Stimulated activated CD4-positive, alpha-beta T cell treated with anti-CD3 and anti-CD28 coated beads, Interleukin-1b, Interleukin-23, amount 100 ng/mL, for 4 hours (primary cell): ENCODE data around the gene CDH13.

Experiments
- DNase-seq, 2 donors: peaks; one replicate each; pipeline ENCODE4 v3.0.0-alpha.2; 2020; ENCODE audit warnings: low read depth in 2 of 2

The CDH13 gene

DNA sequence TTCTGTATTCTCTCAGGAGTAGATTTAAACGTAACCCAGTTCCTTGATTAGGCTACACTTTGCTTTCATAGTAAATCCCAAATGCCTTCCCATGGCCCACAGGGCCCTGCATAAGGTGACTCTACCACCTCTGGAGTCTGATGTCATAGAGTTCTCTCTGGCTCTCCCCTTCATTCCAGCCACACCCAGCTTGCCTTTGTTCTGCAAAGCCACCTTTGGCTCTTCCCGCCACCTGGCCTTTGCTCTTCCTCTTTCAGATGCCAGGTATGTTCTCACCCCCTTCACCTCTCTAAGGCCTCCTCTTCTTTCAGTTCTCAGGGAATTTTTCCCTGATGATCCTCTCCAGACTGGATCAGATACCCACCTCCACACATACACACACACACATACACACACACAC is 1039.7 kb downstream of the CDH13 start:
- DNase-seq: no peak

DNA sequence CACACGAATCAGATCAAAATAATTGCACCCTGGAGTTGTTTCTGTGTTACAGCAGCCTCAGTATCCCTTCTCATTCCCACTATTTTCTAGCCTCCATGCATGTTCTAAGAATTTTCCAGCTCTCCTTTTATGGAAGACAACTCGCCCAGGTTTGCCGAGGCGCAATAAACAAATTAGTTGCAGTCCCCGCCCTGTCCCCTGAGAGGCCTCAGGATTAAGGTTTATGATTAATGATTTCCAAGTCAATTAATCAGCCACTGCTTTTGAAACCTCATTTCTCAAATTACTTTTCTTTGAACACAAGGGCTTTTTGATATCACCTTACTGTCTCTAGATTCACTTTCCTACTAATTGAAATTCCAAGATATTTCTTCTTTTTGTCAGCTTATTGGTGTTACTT is 1042.7 kb downstream of the CDH13 start:
- no peak for DNase-seq

DNA sequence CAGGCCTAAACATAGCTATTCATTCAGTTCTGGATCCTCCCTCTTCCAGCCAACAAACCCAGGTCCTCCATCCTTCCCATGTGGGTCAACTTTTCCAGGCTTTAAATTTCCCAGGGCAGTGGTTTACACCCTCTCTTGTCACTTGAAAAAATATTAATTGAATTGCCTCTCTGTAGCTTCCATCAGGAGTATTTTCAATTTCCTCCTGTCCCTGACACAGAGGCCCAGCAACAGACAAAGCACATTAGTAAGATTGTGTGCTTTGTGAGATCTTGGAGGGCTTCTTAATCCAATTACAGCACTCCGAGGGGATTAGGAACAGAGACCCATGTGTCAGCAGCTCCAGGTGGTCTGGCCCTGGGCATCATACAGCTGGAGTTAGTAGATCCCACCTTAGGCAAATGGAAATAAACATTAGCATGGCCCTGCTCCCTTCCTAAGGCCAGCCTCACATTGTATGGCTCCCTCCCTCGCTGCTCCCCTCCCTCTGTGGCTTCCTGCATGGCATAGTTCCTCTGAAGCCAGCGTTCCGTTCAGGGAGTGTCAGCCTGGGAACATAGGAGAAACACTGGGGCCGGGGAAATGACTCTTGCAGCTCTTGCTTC is 1048.3 kb downstream of the CDH13 start:
- no peak for DNase-seq

DNA sequence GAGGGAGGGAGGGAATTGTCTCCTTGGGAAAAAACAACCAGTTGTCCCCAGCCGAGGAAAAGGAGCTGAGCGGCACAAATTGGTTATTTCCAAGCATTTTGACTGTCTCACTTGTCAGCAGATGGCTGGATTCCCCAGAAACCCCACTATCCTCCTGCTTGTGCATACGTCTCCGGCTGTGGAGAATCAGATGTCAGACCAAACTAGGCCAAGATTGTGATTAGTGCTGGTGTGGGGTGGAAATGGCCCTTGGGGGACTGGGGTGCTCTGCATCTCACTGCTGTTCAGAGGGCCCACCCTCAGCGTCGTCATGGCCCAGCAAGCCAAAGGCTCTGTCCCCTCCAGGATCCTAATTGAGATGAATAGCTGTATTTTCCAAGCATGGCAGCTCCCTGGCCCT is 1049.3 kb downstream of the CDH13 start:
- no peak for DNase-seq

DNA sequence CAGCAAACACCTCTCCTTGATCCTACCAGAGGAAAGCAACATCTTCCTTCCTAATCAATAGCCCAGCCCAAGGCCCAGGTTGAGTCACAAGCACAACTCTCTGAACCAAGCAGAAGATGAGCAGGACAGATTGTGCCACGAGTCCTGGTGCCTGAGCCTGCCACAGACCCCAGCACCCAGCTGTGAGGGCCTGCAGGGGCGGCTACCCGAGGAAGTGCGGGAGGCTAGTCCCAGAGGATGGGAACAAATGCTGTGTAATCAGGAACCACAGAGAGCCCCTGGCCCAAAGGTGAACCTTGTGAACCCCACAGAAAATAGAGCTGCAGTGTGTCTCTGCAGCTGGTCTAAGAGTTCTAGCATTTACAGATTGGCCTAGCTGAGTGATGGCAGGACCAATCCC is 1054.2 kb downstream of the CDH13 start:
- DNase-seq: no peak

DNA sequence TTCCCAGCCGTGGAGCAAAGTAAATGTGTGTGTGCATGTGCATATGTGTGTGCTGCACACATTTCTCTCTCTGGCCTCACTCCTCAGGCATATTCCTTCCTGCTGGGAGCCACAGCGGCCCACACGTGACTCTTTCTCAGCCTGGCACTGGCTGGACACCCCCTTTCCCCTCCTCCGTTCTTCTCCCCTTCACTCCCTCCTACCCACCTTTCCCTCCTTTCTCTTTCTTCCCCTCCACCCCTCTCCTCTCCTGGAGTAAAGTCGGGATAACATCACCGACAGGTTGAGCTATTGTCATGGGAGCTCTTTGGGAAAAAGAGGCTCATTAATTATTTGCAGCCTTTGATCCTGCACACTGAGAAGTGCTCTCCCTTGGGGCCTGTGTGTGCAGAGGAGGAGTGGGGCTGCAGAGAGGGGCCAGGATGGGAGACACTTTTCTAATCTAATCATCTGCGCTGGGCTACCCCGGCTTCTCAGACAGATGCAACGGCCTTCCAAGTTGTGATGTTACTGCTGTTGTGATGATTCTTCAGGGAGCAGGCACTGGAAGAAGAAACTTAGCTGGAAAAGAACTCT is 1054.7 kb downstream of the CDH13 start:
- DNase-seq: no peak

DNA sequence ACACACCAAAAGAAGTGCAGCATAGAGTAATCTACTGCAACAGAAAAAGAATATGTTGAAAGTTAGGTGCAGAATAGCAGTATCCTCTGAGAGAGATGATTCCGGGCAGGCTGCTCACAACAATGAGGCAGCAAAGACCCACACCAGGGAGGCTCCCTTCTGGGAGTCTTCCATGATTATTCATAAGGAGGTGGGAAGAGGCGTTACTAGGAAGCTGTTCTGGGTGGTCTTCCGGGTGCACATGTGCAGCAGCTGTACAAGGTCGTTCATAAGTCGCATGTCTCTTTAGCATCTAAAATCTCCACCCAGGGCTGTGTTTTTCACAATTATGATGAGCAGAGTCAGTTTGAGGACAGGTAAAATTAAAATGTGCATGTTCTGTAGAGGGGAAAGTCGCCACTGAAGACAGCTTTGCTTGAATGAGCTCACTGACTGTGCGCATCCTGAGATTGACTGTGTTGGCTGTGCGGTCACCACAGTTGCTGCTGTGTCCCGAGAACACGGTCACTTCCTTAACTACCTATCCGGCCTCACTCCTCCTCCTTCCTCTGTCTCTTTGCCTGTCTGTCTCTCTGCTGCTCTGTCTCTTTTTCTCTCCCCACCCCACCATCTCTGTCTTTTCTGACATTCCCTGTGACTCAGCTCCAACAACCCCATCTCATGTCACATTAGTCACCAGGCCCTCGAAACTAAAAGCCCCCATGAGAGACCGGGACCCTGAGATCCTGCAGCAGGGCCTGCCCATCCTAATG is 1055.5 kb downstream of the CDH13 start:
- DNase-seq: no peak

DNA sequence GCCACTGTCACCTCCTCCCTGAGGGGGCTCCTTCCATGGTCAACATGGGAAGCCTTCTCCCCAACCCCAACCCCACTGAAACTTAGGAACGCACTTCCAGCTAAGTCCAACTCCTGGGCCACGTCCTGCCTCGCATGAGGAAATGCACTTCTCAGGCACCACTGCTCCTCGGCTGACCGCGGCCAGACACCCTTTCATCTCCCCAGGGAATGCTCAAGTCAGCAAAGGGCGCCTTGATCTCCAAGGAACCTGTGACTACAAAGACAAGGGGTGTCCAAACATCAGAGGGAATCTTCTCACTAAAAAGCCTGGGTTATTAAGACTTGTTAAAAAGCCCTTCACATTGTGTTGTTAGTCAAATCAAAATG is 1056.1 kb downstream of the CDH13 start:
- DNase-seq: no peak

DNA sequence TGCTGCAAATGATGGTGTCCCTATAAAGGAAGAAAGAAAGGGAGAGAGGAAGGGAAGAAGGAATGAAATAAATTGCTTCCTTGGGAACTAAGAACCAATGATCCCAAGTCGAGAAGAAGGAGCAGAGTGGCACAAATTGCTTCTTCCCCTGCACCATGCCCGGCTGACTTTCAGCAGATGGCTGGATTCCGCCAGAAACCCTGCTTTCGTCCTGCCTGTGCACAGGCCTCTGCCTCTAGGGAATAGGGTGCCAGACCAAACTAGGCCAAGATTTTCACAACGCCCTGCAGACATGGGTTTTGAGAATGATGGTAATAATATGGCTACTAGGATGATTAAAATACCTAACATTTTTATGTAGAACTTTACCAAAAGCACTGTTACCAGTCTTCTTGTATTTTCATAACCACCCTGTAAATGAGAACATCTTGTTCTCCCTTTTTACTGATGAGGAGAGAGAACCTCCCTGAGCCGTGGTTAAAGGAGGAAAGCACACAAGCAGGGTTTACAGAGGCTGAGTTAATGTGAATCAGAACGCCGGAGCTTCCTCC is 1058.9 kb downstream of the CDH13 start:
- no peak for DNase-seq

DNA sequence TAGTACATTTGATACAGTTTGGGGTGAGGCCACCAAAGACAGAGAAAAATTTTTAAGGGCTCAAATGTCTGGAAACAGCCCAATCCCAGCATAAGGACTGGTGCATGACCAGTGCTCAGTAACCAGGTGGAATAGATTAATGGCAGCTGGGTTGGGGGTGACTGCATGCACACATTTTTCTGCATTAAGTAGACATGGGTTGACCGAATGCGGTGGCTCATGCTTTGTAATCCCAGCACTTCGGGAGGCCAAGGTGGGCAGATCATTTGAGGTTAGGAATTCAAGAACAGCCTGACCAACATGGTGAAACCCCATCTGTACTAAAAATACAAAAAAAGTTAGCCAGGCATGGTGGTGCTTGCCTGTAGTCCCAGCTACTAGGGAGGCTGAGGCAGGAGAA is 1060.0 kb downstream of the CDH13 start:
- no peak for DNase-seq

DNA sequence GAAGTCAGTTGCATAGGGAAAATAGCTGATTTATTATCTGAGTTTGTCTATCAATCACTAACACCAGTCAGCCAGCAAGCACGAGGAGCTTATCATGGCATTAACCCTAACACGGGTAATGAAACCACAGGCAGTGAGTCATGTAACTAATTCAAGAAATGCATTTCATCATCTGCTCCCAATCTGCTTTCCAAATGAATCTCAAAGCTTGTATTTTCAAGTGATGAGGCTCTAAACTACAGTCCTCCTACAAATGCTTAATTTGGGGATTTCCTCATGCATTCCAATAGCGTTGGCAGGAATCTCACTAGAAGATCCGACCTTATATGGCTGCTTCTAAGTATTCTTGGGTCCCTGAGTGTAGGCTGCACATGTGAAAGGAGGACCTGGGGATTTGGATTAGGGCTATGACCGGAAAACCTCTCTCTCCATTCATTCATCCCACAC is 1062.6 kb downstream of the CDH13 start:
- DNase-seq: no peak

DNA sequence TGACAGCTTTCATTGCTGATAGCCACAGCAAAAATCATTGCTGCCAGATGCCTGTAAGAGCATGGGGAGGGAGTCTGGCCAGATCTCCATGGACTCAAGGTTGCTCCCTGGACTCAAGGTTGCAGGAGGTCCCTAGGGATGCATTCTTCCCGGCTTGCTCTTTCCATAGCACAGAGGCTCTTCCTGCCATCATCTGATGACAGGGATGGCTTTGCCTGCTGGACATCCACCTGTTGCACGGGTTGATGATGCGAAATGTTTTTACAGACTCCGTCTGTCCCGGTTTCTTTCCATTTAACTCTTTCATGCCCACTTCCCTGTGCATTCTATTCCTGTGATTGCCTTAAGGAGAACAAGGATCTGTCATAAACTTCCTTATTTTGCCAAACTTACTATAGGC is 1065.5 kb downstream of the CDH13 start:
- no peak for DNase-seq

DNA sequence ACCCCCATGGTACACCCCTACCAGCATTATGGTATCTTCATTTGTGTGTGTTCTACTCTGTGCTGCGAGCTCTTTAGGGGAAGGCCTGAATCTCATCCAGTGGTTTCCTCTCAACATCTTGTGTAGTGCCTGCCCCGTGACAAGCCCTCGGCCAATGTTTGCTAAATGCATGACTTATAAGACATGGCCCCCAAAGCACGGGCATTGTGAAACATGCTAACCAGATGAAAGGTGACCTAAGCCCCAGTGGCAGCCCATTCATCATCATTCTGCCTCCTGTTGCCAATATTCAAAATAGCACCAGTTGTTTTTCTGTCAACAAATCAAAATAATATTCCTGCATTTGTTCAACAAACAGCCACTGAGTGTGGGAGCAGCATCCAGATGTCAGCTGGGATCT is 1072.2 kb downstream of the CDH13 start:
- DNase-seq: no peak

DNA sequence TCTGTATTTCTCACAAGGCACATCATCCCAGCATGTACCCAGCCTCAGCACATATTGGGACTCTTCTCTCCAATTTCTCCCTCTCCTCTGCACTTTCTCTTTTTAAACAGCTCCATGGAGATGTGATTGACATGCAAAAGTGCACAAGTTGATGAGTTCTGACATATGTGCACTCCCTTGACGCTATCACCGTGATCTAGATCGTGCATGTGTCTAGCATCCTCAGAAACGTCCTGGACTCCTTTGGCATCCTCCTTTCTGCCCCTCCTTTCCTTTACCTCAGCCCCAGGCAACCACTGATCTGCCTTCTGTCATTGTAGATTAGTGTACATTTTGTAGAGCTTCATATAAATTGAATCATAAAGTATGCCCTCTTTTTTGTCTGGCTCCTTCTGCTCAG is 1073.0 kb downstream of the CDH13 start:
- DNase-seq: no peak

DNA sequence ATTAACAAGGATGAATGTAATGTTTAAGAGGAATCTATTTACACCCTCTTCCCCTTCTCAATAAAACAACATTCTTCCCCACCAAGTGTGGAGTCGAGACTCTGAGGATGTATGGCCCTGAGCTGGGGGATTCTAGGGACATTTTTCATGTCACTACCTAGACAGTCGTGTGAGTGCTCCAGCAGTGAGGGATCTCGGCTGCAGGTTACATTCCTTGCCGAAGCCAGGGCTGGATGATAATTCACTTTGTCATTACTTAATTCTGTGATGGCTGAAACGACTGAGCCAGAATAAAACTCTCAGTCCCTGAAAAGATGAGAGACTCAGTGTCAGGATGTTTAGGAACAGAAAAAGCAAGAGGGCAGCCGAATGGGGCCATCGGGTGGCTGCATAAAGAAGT is 1074.1 kb downstream of the CDH13 start:
- DNase-seq: no peak

DNA sequence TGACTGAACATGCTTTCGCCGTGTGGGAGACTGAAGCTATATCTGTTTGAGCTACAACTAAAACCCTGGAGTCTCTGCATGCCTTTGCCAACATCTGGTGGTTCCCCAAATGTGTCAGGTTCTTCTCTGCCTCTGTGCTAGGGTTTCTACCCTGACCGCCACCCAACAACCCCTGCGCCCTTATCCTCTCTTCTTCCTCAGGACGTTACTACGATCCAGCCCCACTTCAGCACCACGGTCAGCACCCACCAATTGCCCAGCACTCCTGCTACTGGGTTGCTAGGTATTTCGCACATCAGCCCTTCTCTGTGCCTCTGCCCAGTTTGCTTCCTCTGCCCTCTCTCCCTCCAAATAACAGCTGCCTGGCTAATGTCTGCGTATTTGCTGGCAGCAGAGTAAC is 1074.7 kb downstream of the CDH13 start:
- no peak for DNase-seq

DNA sequence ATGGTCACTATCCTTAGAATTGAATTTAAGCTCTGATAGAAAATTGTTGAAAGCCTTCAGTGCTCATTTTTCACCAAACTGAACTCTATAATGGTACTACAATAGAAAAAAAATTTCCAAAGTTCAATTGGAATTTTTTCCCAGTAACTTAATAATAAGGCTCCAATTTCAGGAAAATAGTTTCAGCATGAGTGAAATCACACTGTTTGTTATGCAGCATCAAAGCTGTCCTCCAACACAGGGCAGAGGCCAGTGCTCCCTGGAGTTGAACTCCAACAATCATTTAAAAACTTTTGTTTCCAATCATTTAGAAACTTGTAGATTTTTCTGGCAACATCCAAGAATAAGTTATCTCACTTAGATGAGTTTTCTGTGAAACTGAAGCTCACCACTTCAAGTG is 1077.9 kb downstream of the CDH13 start:
- no peak for DNase-seq

DNA sequence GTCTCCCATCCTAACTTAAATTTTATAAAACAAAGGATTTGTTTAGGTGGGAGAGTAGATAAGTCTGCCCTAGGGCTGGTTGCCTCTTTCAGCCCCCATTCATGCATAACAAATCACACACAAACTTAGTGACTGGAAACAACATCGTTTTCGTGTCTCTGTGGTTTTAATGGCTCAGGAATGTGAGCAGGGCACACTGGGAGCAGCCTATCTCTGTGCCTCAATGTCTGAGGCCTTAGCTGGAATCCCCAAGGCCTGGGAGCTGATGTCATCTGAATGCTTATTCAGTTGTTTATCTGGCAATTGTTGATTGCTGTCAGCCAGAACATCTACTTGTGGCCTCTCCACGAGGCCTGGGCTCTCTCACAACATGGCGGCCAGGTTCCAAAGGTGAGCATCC is 1079.1 kb downstream of the CDH13 start:
- DNase-seq: no peak

DNA sequence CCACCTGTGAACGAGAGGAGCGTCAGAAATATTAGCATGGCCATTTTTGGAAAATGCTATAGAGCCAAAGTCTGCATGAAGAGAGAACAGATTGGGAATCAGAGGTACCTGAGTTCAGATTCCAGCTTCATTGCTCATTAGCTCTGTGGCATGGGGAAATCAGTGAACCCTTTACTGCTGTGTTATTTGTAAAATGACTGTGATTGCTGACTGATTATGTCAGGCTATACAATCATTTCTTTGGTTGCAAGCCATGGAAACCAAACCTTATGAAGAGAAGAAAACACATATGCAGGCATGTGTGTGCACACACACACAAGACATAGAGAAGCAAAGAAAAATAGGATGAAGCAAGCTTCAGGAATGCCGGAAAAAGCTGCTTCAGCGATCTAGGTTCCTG is 1079.6 kb downstream of the CDH13 start:
- DNase-seq: no peak

DNA sequence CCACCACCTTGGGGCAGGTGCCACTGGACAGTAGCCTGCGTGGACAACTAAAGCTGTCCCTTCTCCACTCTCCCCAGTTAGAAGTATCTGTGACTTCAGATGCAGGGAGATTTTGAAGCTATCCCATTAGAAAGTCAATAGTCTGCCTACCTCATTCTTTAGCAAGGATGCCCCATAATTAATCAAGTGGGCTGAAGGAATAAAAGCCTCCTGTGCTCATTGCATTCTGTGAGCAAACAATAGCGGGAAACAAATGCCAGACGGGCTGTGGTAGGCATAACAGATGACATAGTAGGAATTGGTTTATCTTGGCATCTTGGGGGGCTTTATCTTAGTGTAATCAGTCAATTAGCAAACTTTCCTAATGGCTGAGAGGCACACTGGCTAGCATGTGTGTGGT is 1084.3 kb downstream of the CDH13 start:
- no peak for DNase-seq

DNA sequence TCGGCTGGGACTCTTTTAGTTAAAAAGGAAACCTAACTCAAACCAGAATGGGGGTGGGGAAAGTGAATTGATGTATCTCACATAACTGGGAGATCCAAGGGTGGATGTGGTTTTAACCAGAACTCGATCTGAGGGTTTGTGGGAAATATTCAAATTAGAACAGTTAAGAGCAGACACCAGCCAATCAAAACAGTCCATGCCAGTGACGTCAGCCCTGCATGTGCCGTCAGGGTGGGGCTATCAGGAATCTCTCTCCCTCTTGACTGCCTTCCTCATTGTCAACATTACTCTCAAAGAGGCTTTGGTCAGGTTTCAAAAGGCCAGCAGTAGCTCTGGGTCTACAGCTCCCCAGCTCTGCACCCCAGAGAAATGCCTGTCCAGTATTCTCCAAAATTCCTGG is 1086.8 kb downstream of the CDH13 start:
- no peak for DNase-seq

DNA sequence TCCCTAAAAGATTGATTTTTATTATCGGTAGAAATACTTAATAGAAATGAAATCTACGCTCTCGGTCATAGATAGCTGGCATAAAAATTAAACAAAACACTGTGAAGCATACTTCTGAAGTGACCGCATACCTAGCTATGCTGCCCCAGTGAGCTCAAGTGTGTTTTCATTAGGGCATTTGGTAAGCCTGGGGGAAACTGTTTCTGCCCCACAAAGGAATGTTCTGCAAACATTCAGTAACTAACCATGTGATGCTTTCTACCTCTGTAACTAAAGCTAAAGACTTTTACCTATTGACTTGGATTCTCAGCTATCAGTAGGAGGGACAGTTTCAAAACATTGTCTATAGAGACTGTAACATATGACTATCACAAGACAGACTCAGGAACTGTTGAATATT is 1087.5 kb downstream of the CDH13 start:
- DNase-seq: no peak

DNA sequence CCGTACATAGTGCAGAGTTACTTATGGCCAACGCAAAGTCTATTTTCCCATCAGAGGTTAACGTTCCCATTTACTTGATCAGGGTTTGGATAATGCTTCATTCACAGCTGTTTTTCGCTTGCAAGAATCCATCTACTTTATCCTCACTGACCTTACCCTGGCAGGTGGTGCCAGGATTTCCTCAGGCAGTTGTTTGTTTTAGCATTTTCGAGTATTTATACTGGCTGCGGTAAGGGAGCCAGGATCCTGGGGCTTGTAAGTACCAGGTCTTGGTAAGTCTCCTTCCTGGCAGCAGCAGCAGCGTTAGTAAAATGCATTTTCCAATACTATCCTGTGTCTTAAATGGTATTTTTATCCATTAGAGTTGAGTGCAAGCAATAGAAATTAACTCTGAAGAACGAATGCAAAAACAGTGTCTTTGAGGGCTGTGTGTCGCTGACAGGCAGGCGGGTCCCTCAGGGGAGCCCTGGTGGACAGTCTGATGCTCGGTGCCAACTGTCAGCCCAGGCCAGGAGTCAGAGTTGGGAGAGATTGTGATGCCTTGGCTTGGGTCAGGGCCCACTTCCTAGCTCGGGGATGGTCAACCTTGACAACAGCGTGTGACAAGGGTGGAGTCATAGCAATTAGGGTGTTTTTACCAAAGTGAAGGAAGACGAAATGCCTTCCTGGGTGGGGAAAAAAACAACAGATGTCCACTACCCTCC is 1088.6 kb downstream of the CDH13 start:
- DNase-seq: no peak
